GM21367 (cell line): Measurements from ENCODE around the gene RTP5.
"Not testable (repeated sequence)": the region's sequence is repeated elsewhere in the genome, so short reads cannot be mapped to it uniquely, and the experiment has no call there.

Source experiments
- ATAC-seq: cut with Tn5 transposase; IDR thresholded peaks from one replicate; pipeline ENCODE4 v1.9.1; 2021; ENCODE audit not compliant: unreplicated experiment

RTP5 gene

DNA sequence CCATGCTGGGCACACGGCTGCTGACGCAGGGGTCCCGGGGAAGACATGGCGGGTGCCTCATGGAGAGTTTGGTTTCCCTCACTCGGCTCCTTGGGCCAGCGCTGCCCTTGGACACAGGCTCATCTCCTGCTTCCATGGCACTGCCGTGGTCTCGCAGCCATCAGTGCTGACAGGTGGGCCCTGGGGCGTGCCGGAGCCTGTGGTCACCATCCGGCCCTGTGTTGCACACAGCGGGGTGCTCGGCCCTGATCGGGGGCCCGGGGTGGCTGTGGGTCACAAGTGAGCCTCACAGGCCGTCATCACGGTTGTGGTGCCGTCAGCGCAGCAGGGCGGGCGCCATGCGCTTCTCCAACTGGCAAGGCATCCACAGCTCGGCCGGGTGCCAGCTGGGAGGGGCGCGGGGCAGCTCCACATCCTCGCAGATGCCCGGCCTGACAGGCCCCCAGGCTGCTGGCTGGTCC lies 582 bp downstream of the RTP5 start:
- ATAC-seq = no peak

GRCh38 chr2:241870611-241871537 lies 1.3 kb downstream of the RTP5 start:
- ATAC-seq = no peak

GRCh38 chr2:241871538-241872312 lies 2.2 kb downstream of the RTP5 start:
- no peak for ATAC-seq

- ATAC-seq = no peak
Observed at GRCh38 chr2:241872313-241872642, 2.7 kb downstream of the RTP5 start.

DNA sequence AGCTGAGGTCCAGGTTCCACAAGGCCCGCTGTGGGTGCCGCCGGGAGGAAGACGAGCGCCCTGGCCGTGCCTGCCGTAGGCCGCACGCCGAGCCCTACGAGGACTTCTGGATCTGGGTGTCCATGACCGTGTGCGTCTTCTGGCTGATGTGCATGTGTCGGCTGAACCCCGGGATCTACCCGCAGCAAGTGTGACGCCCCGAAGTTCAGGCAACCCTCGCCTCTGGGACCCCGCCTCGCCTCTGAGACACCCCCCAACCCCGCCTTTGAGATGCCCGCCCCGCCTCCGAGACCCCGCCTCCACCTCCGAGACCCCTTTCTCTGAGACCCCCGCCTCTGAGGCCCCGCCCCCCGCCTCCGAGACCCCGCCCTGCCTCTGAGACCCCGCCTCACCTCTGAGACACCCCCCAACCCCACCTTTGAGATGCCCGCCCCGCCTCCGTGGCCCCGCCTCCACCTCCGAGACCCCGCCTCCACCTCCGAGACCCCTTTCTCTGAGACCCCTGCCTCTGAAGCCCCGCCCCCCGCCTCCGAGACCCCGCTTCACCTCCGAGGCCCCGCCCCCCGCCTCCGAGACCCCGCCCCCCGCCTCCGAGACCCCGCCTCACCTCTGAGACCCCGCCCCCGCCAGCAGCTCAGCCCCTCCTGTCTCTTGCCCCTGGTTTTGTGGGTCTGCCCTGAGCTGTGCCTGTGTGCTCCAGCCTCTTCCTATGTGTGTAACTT lies 3.7 kb downstream of the RTP5 start:
- no peak for ATAC-seq

DNA sequence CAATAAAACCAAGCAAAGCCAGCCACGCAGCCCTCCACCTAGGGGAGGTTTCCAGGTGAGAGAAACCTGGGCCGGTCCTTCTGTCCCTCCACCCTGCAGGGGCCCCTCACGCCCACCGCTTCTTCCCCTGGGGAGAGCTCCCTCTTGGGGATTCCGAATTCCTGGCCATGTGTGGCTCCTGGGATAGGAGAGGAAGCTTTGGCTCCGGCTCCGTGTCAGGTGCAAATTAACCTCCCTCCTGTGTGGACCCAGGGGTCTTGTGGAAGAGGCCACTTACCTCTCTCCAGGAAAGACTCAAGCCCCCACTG lies 4.2 kb downstream of the RTP5 start:
- ATAC-seq = no peak

GRCh38 chr2:241874277-241874925 lies 4.9 kb downstream of the RTP5 start:
- ATAC-seq = no peak

DNA sequence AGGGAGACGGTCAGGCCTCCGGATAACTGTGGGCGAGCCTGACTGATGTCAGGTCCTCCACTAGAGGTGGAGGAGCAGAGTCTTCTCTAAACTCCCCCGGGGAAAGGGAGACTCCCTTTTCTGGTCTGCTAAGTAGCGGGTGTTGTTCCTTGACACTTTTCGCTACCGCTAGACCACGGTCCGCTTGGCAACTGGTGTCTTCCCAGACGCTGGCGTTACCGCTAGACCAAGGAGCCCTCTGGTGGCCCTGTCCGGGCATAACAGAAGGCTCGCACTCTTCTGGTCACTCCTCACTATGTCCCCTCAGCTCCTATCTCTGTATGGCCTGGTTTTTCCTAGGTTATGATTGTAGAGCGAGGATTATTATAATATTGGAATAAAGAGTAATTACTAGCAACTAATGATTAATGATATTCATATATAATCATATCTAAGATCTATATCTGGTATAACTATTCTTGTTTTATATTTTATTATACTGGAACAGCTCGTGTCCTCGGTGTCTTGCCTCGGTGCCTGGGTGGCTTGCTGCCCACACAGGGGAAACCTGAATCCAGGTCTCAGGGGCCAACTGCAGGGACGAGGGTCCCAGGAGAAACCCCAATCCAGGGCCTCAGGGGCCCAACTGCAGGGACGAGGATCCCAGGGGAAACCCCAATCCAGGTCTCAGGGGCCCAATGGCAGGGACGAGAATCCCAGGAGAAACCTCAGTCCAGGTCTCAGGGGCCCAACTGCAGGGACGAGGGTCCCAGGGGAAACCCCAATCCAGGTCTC lies 6.4 kb downstream of the RTP5 start:
- not testable (repeated sequence) for ATAC-seq

DNA sequence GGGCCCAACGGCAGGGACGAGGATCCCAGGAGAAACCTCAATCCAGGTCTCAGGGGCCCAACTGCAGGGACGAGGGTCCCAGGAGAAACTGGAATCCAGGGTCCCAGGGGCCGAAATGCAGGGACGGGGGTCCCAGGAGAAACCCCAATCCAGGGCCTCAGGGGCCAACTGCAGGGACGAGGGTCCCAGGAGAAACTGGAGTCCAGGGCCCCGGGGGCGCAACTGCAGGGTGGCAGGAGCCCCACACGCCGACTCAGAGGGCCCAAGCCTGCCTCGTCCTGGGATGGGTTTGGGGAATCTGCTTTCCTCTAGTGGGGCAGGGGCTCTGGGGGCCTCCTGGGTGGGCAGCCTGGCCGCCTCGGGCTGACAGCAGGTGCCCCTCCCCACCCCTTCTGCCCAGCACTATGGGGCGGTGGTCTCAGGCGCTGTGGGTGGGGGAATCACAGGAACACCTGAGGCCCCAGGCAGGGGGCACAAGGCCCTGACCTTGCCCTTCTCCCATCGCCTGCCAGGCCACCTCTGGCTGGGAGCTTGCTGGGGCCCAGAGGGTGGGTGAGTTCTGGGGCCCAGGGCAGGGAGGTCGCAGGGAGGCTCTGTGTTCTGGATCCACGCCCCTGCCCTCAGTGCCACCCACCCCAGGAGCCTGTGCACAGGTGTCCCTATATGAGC lies 7.1 kb downstream of the RTP5 start:
- ATAC-seq = no peak

DNA sequence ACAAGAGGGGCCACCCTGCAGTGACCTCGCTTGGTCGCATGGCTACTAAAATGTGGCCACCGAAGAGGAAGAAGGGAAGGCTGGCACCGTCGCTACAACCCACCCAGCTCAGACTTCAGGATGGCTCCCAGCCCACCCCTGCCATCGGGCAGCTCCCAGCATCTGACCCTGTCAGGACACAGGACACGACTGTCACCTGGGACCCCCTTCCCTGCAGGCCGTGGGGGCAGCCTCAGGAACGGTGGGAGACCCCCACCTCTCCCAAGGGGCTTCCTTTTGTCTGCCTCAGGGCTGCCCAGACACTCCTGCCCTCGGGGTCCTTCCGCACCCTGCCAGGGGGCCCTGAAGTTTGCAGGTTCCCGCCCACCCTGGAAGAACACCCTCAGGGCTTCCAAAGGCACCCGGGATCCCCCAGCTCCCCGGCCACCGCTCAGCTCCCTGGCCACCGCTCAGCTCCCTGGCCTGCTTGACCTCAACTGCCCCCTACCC lies 7.7 kb downstream of the RTP5 start:
- no peak for ATAC-seq

DNA sequence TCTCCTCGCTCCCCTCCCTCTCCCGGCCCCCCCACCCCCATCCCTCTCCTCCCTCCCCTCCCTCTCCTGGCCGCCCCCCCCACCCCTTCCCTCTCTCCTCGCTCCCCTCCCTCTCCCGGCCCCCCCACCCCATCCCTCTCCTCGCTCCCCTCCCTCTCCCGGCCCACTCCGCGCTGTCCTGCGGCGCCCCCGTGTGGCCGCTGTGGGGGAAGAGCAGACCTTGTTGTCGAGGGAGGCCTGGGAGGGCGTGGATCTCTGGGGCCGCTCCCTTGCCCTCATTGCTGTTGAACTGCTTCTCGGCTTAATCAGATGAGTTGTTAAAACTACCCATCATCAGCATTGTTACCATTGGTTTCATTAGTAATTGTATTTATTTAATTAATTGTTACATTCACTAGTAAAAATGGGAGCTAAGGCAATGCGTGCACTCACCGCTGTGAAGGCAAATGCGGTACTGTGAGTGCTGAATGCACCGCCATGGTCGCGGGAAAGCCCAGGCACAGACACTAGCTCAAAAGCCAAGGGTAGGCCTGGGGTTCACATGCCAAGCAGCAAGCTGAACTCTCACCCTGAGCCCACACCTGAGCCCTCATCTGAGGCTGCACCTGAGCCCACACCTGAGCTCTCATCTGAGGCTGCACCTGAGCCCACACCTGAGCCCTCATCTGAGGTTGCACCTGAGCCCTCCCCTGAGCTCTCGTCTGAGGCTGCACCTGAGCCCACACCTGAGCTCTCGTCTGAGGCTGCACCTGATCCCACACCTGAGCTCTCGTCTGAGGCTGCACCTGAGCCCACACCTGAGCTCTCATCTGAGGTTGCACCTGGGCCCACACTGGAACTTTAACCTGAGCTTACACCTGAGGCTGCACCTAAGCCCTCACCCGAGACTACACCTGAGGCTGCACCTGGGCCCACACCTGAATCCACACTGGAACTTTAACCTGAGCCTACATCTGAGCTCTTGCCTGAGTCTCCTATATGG lies 8.8 kb downstream of the RTP5 start:
- no peak for ATAC-seq

- ATAC-seq = no peak
Observed at GRCh38 chr2:241879326-241879725, 9.8 kb downstream of the RTP5 start.

- ATAC-seq = no peak
Observed at GRCh38 chr2:241880311-241881073, 11.0 kb downstream of the RTP5 start.

- ATAC-seq = peak; percentile 48
Observed at GRCh38 chr2:241882091-241882625, 12.6 kb downstream of the RTP5 start.

DNA sequence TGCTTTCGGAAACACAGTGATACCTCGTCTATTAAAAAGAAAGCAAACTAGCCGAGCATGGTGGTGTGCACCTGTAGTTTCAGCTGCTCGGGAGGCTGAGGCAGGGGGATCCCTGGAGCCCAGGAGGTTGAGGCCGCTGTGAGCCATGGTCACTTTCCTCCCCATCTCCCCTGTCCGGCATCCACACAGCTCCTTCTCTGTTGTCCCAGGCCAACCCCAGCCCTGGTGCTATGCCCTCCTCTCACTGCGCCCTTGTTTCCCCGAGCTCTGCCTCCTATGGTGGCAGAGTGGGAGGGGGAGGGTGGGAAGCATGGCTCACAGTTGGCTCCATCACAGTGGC lies 15.4 kb downstream of the RTP5 start:
- ATAC-seq = no peak

GRCh38 chr2:241885291-241885945 lies 15.9 kb downstream of the RTP5 start:
- ATAC-seq = no peak
